Ishikawa (cell line): ENCODE measurements around the gene POT1.

Source experiments
- CEBPB ChIP-seq: IDR thresholded peaks from 2 replicates; pipeline ENCODE4 v1.6.1; 2012
- EGR1 ChIP-seq: IDR thresholded peaks from 2 replicates; pipeline ENCODE4 v1.6.1; 2012
- EP300 ChIP-seq: IDR thresholded peaks from 2 replicates; pipeline ENCODE4 v1.6.1; 2012; ENCODE audit warnings: borderline replicate concordance
- FOXM1 ChIP-seq: IDR thresholded peaks from 2 replicates; pipeline ENCODE4 v1.6.1; 2012; ENCODE audit warnings: low read depth, borderline replicate concordance
- RAD21 ChIP-seq: IDR thresholded peaks from 2 replicates; pipeline ENCODE4 v1.6.1; 2012; ENCODE audit warnings: low read depth
- REST ChIP-seq: IDR thresholded peaks from 2 replicates; pipeline ENCODE4 v1.6.1; 2012; ENCODE audit warnings: low read depth, mild to moderate bottlenecking
- TCF12 ChIP-seq: IDR thresholded peaks from 2 replicates; pipeline ENCODE4 v1.6.1; 2012; ENCODE audit warnings: low read depth
- TEAD4 ChIP-seq: IDR thresholded peaks from 2 replicates; pipeline ENCODE4 v1.6.1; 2012
- YY1 ChIP-seq: IDR thresholded peaks from 2 replicates; pipeline ENCODE4 v1.6.1; 2012; ENCODE audit warnings: low read depth
- ZBTB7A ChIP-seq: IDR thresholded peaks from 2 replicates; pipeline ENCODE4 v1.6.1; 2012; ENCODE audit warnings: low read depth
- TF ChIP-seq, protein P1 (sequence below): IDR thresholded peaks from 2 replicates; pipeline ENCODE4 v1.6.1; 2012

Gene POT1

DNA sequence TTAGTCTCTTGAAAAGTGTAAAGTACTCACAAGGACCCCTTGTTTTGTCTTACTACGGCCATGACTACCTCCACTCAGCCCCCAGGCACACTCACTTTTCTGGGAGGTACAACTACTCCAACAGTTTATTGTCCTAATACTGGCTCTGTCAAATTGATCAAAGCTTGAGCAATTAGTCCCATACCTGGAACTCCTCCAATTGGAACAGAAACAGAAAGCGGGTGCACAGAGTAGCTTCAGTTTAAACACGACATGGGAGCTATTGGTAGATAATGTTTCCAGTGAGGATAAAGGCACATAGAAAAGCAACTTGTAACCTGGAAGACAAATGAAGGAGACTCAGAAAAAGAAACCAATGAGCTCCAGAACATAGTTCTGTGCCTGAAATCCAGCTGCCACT lies 156.3 kb downstream of the POT1 start:
- TF ChIP-seq CEBPB (no peak), REST (no peak), YY1 (no peak), RAD21 (no peak), EGR1 (no peak), EP300 (no peak), TCF12 (no peak), TEAD4 (no peak), ZBTB7A (no peak), FOXM1 (no peak)
- TF ChIP-seq, protein P1, sequence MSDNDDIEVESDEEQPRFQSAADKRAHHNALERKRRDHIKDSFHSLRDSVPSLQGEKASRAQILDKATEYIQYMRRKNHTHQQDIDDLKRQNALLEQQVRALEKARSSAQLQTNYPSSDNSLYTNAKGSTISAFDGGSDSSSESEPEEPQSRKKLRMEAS, result no peak
